Liver (tissue), 9 donors: ENCODE results near the gene CD8B2. TPM values are rescaled to one million over a fixed set of nuclear protein-coding genes. Genes with fewer than 3 reads are reported as not detected.
A peak's percentile ranks its signal among the peaks of the same experiment; 100 is the strongest.

Experiments
- DNase-seq: peaks from one replicate; pipeline ENCODE4 v3.0.0-alpha.2; 2017; ENCODE audit warnings: low spot score
- H3K27ac ChIP-seq, 2 donors: one replicate each; pipeline ENCODE4 v1.7.0; 2013; ENCODE audit warnings: inconsistent platforms in 2 of 2, low read length in 2 of 2, control low read depth in 1 of 2, low read depth in 1 of 2, mild to moderate bottlenecking in 1 of 2
- H3K27me3 ChIP-seq, 4 donors: one replicate each; pipeline versions ENCODE4 v1.6.1 to v1.7.0; 2013; ENCODE audit warnings: low read length in 3 of 4, inconsistent platforms in 1 of 4, mild to moderate bottlenecking in 1 of 4, moderate library complexity in 1 of 4; ENCODE audit not compliant: control insufficient read depth in 4 of 4, insufficient read depth in 4 of 4
- H3K36me3 ChIP-seq, 4 donors: one replicate each; pipeline versions ENCODE4 v1.6.1 to v1.7.0; 2013; ENCODE audit warnings: low read length in 3 of 4, mild to moderate bottlenecking in 3 of 4, low read depth in 1 of 4, moderate library complexity in 1 of 4; ENCODE audit not compliant: control insufficient read depth in 4 of 4, insufficient read depth in 3 of 4
- H3K4me1 ChIP-seq, 4 donors: one replicate each; pipeline versions ENCODE4 v1.6.1 to v1.7.0; 2013; ENCODE audit warnings: low read length in 3 of 4, mild to moderate bottlenecking in 3 of 4, moderate library complexity in 1 of 4; ENCODE audit not compliant: control insufficient read depth in 4 of 4, insufficient read depth in 4 of 4
- H3K4me3 ChIP-seq, 3 donors: one replicate each; pipeline versions ENCODE4 v1.6.1 to v1.7.0; 2013; ENCODE audit warnings: low read length in 3 of 3, control low read depth in 1 of 3, low read depth in 1 of 3, mild to moderate bottlenecking in 1 of 3
- H3K9ac ChIP-seq, 2 donors: one replicate each; pipeline ENCODE4 v1.7.0; 2013; ENCODE audit warnings: low read length in 2 of 2, mild to moderate bottlenecking in 2 of 2, moderate library complexity in 2 of 2, control low read depth in 1 of 2, low read depth in 1 of 2
- H3K9me3 ChIP-seq, 4 donors: one replicate each; pipeline versions ENCODE4 v1.6.1 to v1.7.0; 2013; ENCODE audit warnings: low read length in 3 of 4; ENCODE audit not compliant: control insufficient read depth in 4 of 4
- ATF3 ChIP-seq: IDR thresholded peaks from 2 replicates; pipeline ENCODE4 v1.6.1; 2016; ENCODE audit warnings: antibody characterized with exemption
- CTCF ChIP-seq: fragments of 150-350 bp; IDR thresholded peaks from 2 replicates; pipeline ENCODE4 v1.5.1; 2017; ENCODE audit warnings: improper control_type of control experiment, low read depth, low read length; ENCODE audit not compliant: missing input control
- EGR1 ChIP-seq, 2 donors: IDR thresholded peaks; 2 replicates each; pipeline ENCODE4 v1.6.1; 2016 to 2018; ENCODE audit warnings: antibody characterized with exemption in 2 of 2, low read depth in 2 of 2
- FOXA2 ChIP-seq: IDR thresholded peaks from 2 replicates; pipeline ENCODE4 v1.6.1; 2016; ENCODE audit warnings: antibody characterized with exemption
- GABPA ChIP-seq, 2 donors: IDR thresholded peaks in 1 of 2; conservative IDR thresholded peaks in 1 of 2; 2 replicates each; pipeline ENCODE4 v1.6.1; 2016; ENCODE audit warnings: antibody characterized with exemption in 2 of 2, mild to moderate bottlenecking in 1 of 2, moderate library complexity in 1 of 2
- HNF4A ChIP-seq, 2 donors: conservative IDR thresholded peaks; 2 replicates each; pipeline ENCODE4 v1.6.1; 2016; ENCODE audit warnings: antibody characterized with exemption in 2 of 2, mild to moderate bottlenecking in 2 of 2
- HNF4G ChIP-seq: IDR thresholded peaks from 2 replicates; pipeline ENCODE4 v1.6.1; 2016; ENCODE audit warnings: antibody characterized with exemption
- NR2F2 ChIP-seq: IDR thresholded peaks from 2 replicates; pipeline ENCODE4 v1.6.1; 2016; ENCODE audit warnings: antibody characterized with exemption
- RAD21 ChIP-seq, 2 donors: IDR thresholded peaks; 2 replicates each; pipeline ENCODE4 v1.6.1; 2016; ENCODE audit warnings: antibody characterized with exemption in 2 of 2, mild to moderate bottlenecking in 2 of 2
- REST ChIP-seq: IDR thresholded peaks from 2 replicates; pipeline ENCODE4 v1.6.1; 2016; ENCODE audit warnings: antibody characterized with exemption, mild to moderate bottlenecking
- SP1 ChIP-seq: IDR thresholded peaks from 2 replicates; pipeline ENCODE4 v1.6.1; 2018; ENCODE audit warnings: antibody characterized with exemption, mild to moderate bottlenecking
- TAF1 ChIP-seq: conservative IDR thresholded peaks from 2 replicates; pipeline ENCODE4 v1.6.1; 2016; ENCODE audit warnings: antibody characterized with exemption, mild to moderate bottlenecking
- YY1 ChIP-seq: IDR thresholded peaks from 2 replicates; pipeline ENCODE4 v1.6.1; 2016; ENCODE audit warnings: antibody characterized with exemption, mild to moderate bottlenecking
- ZBTB33 ChIP-seq: IDR thresholded peaks from 2 replicates; pipeline ENCODE4 v1.6.1; 2016; ENCODE audit warnings: antibody characterized with exemption
- WGBS: extraction: QIAGEN DNeasy Blood & Tissue Kit; methylation state at CpG from one replicate; pipeline ENCODE4 v1.1.7; 2013; 5-methylcytosine and 5-hydroxymethylcytosine counted together
- polyA plus RNA-seq, 2 donors: library from polyadenylated mRNA; stranded (reverse) in 1 of 2; unstranded in 1 of 2; fragments of 200-250 nt in 1 of 2; fragments of >200 nt in 1 of 2; fragmentation: Nextera tagmentation in 1 of 2; extraction: Ambion mirVana in 1 of 2; gene quantifications; one replicate each; pipeline versions ENCODE4 v1.2.1 to v1.2.3, GENCODE V29; 2013 to 2015
- total RNA-seq, 2 donors: library from RNA; depleted of rRNA; stranded (reverse); fragments of >200 nt; gene quantifications; one replicate each; pipeline ENCODE4 v1.2.3, GENCODE V29; 2014
- TF ChIP-seq, protein P1 (sequence below): IDR thresholded peaks from 2 replicates; pipeline ENCODE4 v1.6.1; 2016; ENCODE audit warnings: antibody characterized with exemption
- donor health status: healthy.
- donor health status: healthy.
- donor health status: healthy.
- donor health status: healthy.
- donor health status: healthy.

CD8B2 gene
- total and polyA plus RNA-seq, 4 donors, result under 0.01 to 0.05 TPM; not detected in 2

GRCh38 chr2:106542746-106543359 is 55.7 kb downstream of the CD8B2 start:
- peaks cover 0 to 2% (median 0%) of the 10 kb centered on the region in 4 donors for H3K4me1 ChIP-seq
- no peak overlapping the region for H3K9ac ChIP-seq
- no peaks in the 10 kb centered on the region for H3K27me3 ChIP-seq
- no peaks in the 10 kb centered on the region for H3K36me3 ChIP-seq
- 9% methylated on average over 24 of the region's 24 CpGs for WGBS
- H3K4me3 ChIP-seq, result peak overlapping the region in 1 of 3 donors; percentile 34
- no peaks in the 10 kb centered on the region for H3K9me3 ChIP-seq
- no peak overlapping the region for H3K27ac ChIP-seq
- peak; percentile 83 for DNase-seq
- TF ChIP-seq TAF1 (no peak), YY1 (no peak), RAD21 (IDR thresholded peaks at IDR 0.05) (peak; percentile 84 to 89), CTCF (peak; percentile 86)

DNA sequence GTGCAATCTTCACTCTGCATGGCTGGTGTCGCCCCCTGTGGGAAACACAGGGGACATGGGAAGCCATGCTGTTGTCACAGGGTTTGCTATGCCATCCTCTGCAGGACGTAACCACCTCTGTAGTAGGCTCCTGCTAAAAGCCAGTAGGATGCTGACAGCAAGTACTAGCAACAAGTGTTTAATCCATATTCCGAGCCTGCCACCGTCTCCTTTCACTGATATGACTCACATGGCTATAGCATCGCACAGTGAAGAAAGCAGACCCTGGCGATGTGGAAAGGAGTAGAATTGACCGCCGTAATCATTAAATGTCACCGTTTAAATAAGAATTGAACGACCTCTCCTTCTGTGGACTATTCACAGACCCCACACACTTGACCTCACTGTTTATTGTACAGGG is 57.8 kb downstream of the CD8B2 start:
- 93% methylated on average over 10 of the region's 10 CpGs for WGBS

More for the DNA sequence above, 57.8 kb downstream of the CD8B2 start:
- no peak for DNase-seq
- Histone ChIP-seq H3K36me3 (no peaks in the 10 kb centered on the region), H3K27ac (no peak overlapping the region), H3K27me3 (no peaks in the 10 kb centered on the region), H3K9ac (no peak overlapping the region), H3K4me3 (no peak overlapping the region), H3K4me1 (peaks cover 0 to 2% (median 0%) of the 10 kb centered on the region in 4 donors), H3K9me3 (no peaks in the 10 kb centered on the region)
- TF ChIP-seq SP1 (no peak), FOXA2 (no peak), RAD21 (IDR thresholded peaks at IDR 0.05) (no peak), GABPA (IDR thresholded peaks at IDR 0.05 in 1 of 2, conservative IDR thresholded peaks at IDR 0.05 in 1 of 2) (no peak), HNF4A (conservative IDR thresholded peaks at IDR 0.05) (no peak), ZBTB33 (no peak), EGR1 (IDR thresholded peaks at IDR 0.05; ENCODE audit: low read depth in 2 of 2) (no peak), ATF3 (no peak), NR2F2 (no peak), REST (no peak), HNF4G (no peak)
- TF ChIP-seq, protein P1, sequence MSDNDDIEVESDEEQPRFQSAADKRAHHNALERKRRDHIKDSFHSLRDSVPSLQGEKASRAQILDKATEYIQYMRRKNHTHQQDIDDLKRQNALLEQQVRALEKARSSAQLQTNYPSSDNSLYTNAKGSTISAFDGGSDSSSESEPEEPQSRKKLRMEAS, result no peak
